Parietal lobe (tissue), 1 donor: ENCODE results near the gene GSTM4. TPM values are rescaled to one million over a fixed set of nuclear protein-coding genes. Genes with fewer than 3 reads are reported as not detected.

Source experiments
- total RNA-seq: library from RNA; depleted of rRNA; stranded (reverse); fragments of >200 nt; gene quantifications from one replicate; pipeline ENCODE4 v1.2.3, GENCODE V29; 2014

Gene GSTM4
- 6.6 TPM for total RNA-seq

GRCh38 chr1:109655615-109656519 lies at the start of gene GSTM4:
Gene GSTM4, plus strand, starts transcription at chr1:109656099. Its CDS starts 291 bp downstream, at chr1:109656390.

GRCh38 chr1:109619576-109620400 lies 36.1 kb upstream of the GSTM4 start, which contains the start of the genes AMPD2 and GNAT2:
Gene AMPD2, plus strand, starts transcription at chr1:109619837. Its CDS starts 1,339 bp downstream, at chr1:109621176.
Gene GNAT2, minus strand, starts transcription at chr1:109619616. Its CDS starts 6,746 bp downstream, at chr1:109612870.

GRCh38 chr1:109667452-109668122 lies 11.7 kb downstream of the GSTM4 start, which contains the start of gene GSTM2:
Gene GSTM2, plus strand, starts transcription at chr1:109668057. Its CDS starts 59 bp downstream, at chr1:109668116.

DNA sequence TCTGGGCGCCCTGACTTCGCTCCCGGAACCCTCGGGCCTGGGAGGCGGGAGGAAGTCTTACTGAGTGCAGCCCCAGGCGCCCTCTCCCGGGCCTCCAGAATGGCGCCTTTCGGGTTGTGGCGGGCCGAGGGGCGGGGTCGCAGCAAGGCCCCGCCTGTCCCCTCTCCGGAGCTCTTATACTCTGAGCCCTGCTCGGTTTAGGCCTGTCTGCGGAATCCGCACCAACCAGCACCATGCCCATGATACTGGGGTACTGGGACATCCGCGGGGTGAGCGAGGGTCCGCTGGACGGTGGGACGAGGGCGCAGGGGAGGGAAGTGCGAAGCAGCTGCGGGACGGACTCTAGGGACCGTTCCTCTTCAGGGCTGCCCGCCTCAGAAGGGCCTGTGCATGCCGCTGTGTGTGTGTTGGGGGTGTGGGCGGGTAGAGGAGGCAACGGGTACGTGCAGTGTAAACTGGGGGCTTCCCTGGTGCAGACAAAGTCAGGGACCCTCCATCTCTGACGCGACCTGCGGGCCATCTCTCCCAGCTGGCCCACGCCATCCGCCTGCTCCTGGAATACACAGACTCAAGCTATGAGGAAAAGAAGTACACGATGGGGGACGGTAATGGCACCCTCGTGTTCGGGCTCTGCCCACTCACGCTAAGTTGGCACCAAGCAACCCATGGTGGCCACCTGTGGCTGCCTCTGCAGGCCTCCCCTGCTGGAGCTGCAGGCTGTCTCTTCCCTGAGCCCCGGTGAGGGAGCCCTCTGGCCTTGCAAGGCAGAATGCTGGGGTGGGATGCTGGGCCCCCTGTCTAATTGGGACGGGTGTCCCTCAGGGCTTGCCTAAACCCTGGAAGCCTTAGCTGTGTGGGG lies 32.0 kb downstream of the GSTM4 start, which contains the start of gene GSTM1:
Gene GSTM1, plus strand, starts transcription at position 177 of the 859 bp plus-strand sequence. Its CDS starts 57 bp downstream, at position 234.

Other genes with a start within 250 kb of the GSTM4 start
- 37.2 TPM for gene PSMA5, start 229.7 kb upstream of the GSTM4 start, total RNA-seq
- not detected for gene SYPL2, start 189.6 kb upstream of the GSTM4 start, total RNA-seq
- 9.4 TPM for gene ATXN7L2, start 172.2 kb upstream of the GSTM4 start, total RNA-seq
- gene CYB561D1, start 162.0 kb upstream of the GSTM4 start, total RNA-seq = 7.5 TPM
- gene AMIGO1, start 146.4 kb upstream of the GSTM4 start, total RNA-seq = 13.1 TPM
- gene GPR61, start 116.2 kb upstream of the GSTM4 start, total RNA-seq = 5.9 TPM
- gene GNAI3, start 107.5 kb upstream of the GSTM4 start, total RNA-seq = 16.6 TPM
- gene GNAT2, start 36.5 kb upstream of the GSTM4 start, total RNA-seq = not detected
- 82.0 TPM for gene AMPD2, start 36.3 kb upstream of the GSTM4 start, total RNA-seq
- 34.4 TPM for gene GSTM2, start 12.0 kb downstream of the GSTM4 start, total RNA-seq
- gene GSTM1, start 31.7 kb downstream of the GSTM4 start, total RNA-seq = 10.3 TPM
- 4.7 TPM for gene GSTM5, start 56.2 kb downstream of the GSTM4 start, total RNA-seq
- gene GSTM3, start 84.9 kb downstream of the GSTM4 start, total RNA-seq = 55.7 TPM
- not detected for gene EPS8L3, start 107.8 kb downstream of the GSTM4 start, total RNA-seq